ENCODE data around the gene IER2. TPM values are rescaled to one million over a fixed set of nuclear protein-coding genes. Genes with fewer than 3 reads are reported as not detected.

The IER2 gene
- total and polyA plus RNA-seq, 12 donors = 19.2 to 54.6 (median 36.0) TPM

DNA sequence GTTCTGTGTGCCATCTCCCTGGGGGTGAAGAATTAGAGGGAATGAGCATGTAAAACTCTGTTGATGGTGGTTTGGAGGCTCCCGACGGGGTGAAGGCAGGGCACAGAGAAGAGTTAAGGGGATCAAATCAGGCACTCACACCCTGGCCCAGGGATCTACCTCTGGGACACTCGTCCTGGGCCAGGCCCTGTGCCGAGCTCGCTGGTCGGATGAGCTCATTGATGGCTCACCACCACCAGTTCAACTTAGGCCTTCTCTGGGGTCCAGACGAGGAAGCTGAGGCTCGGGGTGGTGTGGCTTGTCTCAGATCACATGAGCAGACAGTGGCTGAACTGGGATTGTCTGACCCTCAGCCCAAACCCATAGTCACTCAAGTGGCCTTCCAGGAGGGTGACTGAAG is 30.6 kb upstream of the IER2 start:
- WGBS, 2 donors = 69 to 75% methylated on average over 8 of the region's 8 CpGs
- no peaks in the 10 kb centered on the region for H3K9me3 ChIP-seq
- ATAC-seq = no peak
- H3K27ac ChIP-seq = peak overlapping the region in 2 of 10 donors; percentile 4 to 91
- H3K4me3 ChIP-seq = peak overlapping the region in 3 of 10 donors; percentile 94 to 96 (median 94)
- DNase-seq = no peak
- no peaks in the 10 kb centered on the region for H3K27me3 ChIP-seq
- H3K36me3 ChIP-seq = peaks cover 0 to 20% (median 0%) of the 10 kb centered on the region in 9 donors
- TF ChIP-seq, protein P1, sequence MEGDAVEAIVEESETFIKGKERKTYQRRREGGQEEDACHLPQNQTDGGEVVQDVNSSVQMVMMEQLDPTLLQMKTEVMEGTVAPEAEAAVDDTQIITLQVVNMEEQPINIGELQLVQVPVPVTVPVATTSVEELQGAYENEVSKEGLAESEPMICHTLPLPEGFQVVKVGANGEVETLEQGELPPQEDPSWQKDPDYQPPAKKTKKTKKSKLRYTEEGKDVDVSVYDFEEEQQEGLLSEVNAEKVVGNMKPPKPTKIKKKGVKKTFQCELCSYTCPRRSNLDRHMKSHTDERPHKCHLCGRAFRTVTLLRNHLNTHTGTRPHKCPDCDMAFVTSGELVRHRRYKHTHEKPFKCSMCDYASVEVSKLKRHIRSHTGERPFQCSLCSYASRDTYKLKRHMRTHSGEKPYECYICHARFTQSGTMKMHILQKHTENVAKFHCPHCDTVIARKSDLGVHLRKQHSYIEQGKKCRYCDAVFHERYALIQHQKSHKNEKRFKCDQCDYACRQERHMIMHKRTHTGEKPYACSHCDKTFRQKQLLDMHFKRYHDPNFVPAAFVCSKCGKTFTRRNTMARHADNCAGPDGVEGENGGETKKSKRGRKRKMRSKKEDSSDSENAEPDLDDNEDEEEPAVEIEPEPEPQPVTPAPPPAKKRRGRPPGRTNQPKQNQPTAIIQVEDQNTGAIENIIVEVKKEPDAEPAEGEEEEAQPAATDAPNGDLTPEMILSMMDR (IDR thresholded peaks at IDR 0.05) = no peak
- H3K4me1 ChIP-seq = peaks cover 12 to 54% (median 44%) of the 10 kb centered on the region in 9 donors
- intact Hi-C loops (cut with DNase I) = loop anchor here in 5 of 10 donors (5.0 to 10.0 kb wide), 2 partner anchors 33 to 145 kb away; partner anchors contain the start of genes IER2 (in 2 of the 5) and STX10 (in 2 of the 5)

DNA sequence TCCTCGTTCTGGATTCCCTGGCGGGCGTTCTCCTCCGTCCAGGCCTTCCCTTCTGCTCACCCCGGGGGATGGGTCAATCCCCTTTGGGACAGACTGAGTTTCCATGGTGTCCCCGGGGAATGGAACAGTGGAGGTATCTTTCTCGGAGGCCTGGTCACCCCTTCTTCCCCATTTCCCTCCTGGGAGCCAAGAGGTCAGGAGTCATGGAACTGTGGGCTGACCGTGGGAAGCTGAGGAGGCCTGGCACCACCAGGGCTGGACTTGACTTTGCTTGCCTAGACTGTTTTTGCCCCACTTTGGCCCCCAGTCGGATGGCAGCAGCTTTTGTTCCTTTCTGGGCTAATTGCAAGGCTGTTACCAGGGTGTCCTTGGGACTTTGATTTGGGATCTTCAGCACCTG is 30.2 kb upstream of the IER2 start:
- Histone ChIP-seq H3K27me3 (no peaks in the 10 kb centered on the region), H3K4me1 (peaks cover 12 to 52% (median 44%) of the 10 kb centered on the region in 9 donors), H3K4me3 (no peak overlapping the region), H3K27ac (peak overlapping the region in 2 of 10 donors; percentile 4 to 91), H3K36me3 (peaks cover 0 to 17% (median 0%) of the 10 kb centered on the region in 9 donors), H3K9me3 (no peaks in the 10 kb centered on the region)
- TF ChIP-seq, protein P1 (IDR thresholded peaks at IDR 0.05) = no peak
- ATAC-seq = no peak
- no peak for DNase-seq
- WGBS, 2 donors = 75 to 77% methylated on average over 9 of the region's 9 CpGs
- intact Hi-C loops (cut with DNase I) = loop anchor here in 3 of 10 donors (10.0 kb wide), 1 partner anchor 145 kb away; no protein-coding TSS in a partner anchor

DNA sequence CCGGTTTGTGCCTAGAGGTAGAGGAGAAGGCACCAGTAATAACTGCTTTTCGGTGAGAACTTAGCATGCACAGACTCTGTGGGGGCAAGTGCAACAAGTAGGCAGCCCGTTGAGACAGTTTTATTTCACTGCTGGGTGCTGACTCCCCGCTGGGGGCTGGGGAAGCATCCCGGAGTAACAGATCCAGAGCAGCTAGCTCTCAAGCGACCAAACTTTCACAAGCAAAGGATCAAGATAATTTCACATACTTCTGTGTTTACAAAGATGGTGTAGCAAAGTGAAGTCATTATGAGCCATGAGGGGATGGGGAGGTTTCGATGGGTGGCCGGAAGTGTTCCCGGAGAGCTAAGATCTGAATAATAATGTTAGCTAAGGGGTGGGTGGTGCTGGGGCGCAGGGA is 29.4 kb upstream of the IER2 start:
- intact Hi-C loops (cut with DNase I) = loop anchor here in 3 of 10 donors (10.0 kb wide), 1 partner anchor 144 kb away; no protein-coding TSS in a partner anchor

DNA sequence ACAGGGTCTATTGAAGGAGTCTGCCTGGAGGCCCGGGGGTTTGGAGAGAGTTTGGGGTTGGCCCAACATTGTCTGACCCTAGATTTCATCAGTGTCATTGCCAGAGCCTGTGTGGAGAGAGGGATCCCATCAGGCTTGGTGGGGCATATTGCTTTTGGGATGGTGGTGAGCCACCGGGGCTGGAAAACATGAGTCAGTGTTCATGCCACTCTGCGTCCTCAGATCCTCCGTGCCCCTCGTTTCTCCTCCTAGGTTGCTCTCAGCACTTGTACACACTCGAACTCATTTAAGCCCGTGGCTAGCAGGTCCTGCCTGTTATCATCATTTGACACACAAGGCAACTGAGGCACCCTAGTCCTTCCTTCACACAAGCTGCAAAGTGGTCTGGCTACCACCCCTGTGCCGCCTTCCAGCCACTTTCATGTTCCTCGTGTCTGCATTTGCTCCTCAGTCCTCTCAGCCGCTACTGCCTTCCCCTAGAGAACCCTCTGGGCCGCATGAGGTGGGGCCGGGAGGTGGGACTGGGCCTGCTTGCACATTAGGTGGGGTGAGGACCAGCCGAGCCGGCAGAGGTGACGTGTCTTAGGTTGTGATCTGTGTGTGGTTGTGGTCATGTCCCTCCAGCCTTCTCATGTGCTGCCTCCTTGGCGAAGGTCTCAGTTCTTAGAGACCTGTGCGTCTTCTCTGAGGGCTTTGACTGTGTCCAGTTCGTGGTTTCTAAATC is 28.5 kb upstream of the IER2 start:
- no peak for DNase-seq
- Histone ChIP-seq H3K36me3 (peaks cover 0 to 21% (median 0%) of the 10 kb centered on the region in 9 donors), H3K27ac (no peak overlapping the region), H3K4me3 (no peak overlapping the region), H3K9me3 (no peaks in the 10 kb centered on the region), H3K27me3 (no peaks in the 10 kb centered on the region), H3K4me1 (peaks cover 7 to 38% (median 32%) of the 10 kb centered on the region in 9 donors)
- 83 to 86% methylated on average over 18 of the region's 18 CpGs for WGBS, 2 donors
- intact Hi-C loops (cut with DNase I) = loop anchor here in 3 of 10 donors (10.0 kb wide), 1 partner anchor 143 kb away; no protein-coding TSS in a partner anchor
- TF ChIP-seq, protein P1 (IDR thresholded peaks at IDR 0.05) = no peak
- no peak for ATAC-seq

More for the DNA sequence above, 29.4 kb upstream of the IER2 start:
- Histone ChIP-seq H3K9me3 (no peaks in the 10 kb centered on the region), H3K36me3 (peaks cover 0 to 13% (median 0%) of the 10 kb centered on the region in 9 donors), H3K27ac (no peak overlapping the region), H3K4me1 (peaks cover 7 to 44% (median 36%) of the 10 kb centered on the region in 9 donors), H3K27me3 (no peaks in the 10 kb centered on the region), H3K4me3 (no peak overlapping the region)
- no peak for DNase-seq
- TF ChIP-seq, protein P1 (IDR thresholded peaks at IDR 0.05) = no peak
- ATAC-seq = no peak
- WGBS, 2 donors = 65 to 68% methylated on average over 10 of the region's 10 CpGs
